Effector memory CD8-positive, alpha-beta T cell (primary cell): ENCODE results near the gene SIDT1.
A peak's percentile ranks its signal among the peaks of the same experiment; 100 is the strongest.

Experiments used
- ATAC-seq: fragments of 150-1000 bp; cut with Tn5 transposase; replicated peaks from 2 replicates; pipeline ENCODE4 v1.10.0; 2021; ENCODE audit warnings: mild to moderate bottlenecking, moderate library complexity
- DNase-seq, 3 experiments: peaks; one replicate each; pipeline ENCODE4 v3.0.0; 2021
- H3K27ac Mint-ChIP-seq, 2 donors: one replicate each; pipeline ENCODE4 v1.8.0; 2022; ENCODE audit warnings: mild to moderate bottlenecking in 2 of 2, mixed read lengths in 2 of 2, moderate library complexity in 2 of 2
- H3K27me3 Mint-ChIP-seq, 2 donors: one replicate each; pipeline ENCODE4 v1.8.0; 2022; ENCODE audit warnings: mixed read lengths in 2 of 2
- H3K36me3 Mint-ChIP-seq: one replicate; pipeline ENCODE4 v1.8.0; 2022; ENCODE audit warnings: mild to moderate bottlenecking, moderate library complexity, mixed read lengths; ENCODE audit not compliant: insufficient read depth
- H3K4me1 Mint-ChIP-seq, 2 donors: one replicate each; pipeline ENCODE4 v1.8.0; 2022; ENCODE audit warnings: low read depth in 2 of 2, mixed read lengths in 2 of 2
- H3K4me3 Mint-ChIP-seq, 2 donors: one replicate each; pipeline ENCODE4 v1.8.0; 2022; ENCODE audit warnings: mild to moderate bottlenecking in 2 of 2, mixed read lengths in 2 of 2, moderate library complexity in 2 of 2
- H3K9me3 Mint-ChIP-seq, 2 donors: one replicate each; pipeline ENCODE4 v1.8.0; 2022; ENCODE audit warnings: mixed read lengths in 2 of 2

Gene SIDT1

GRCh38 chr3:113588806-113589205, 56.5 kb downstream of the SIDT1 start:
- H3K36me3 Mint-ChIP-seq, result peaks cover 72% of the 10 kb centered on the region
- no peak overlapping the region for H3K4me3 Mint-ChIP-seq
- DNase-seq, result no peak
- no peak for ATAC-seq
- no peaks in the 10 kb centered on the region for H3K27me3 Mint-ChIP-seq
- no peak overlapping the region for H3K27ac Mint-ChIP-seq
- no peaks in the 10 kb centered on the region for H3K9me3 Mint-ChIP-seq
- peaks cover 0 to 2% of the 10 kb centered on the region in 2 donors for H3K4me1 Mint-ChIP-seq

GRCh38 chr3:113589971-113590370, 57.6 kb downstream of the SIDT1 start:
- H3K9me3 Mint-ChIP-seq, result no peaks in the 10 kb centered on the region
- H3K36me3 Mint-ChIP-seq, result peaks cover 63% of the 10 kb centered on the region
- H3K27me3 Mint-ChIP-seq, result no peaks in the 10 kb centered on the region
- H3K4me3 Mint-ChIP-seq, result no peak overlapping the region
- H3K27ac Mint-ChIP-seq, result peak overlapping the region in 1 of 2 donors; percentile 49
- no peak for DNase-seq
- no peak for ATAC-seq
- H3K4me1 Mint-ChIP-seq, result peaks cover 0 to 2% of the 10 kb centered on the region in 2 donors

GRCh38 chr3:113590983-113591382, 58.6 kb downstream of the SIDT1 start:
- no peaks in the 10 kb centered on the region for H3K27me3 Mint-ChIP-seq
- DNase-seq (no peak), ATAC-seq (no peak)
- H3K36me3 Mint-ChIP-seq, result peaks cover 65% of the 10 kb centered on the region
- peak overlapping the region in 1 of 2 donors; percentile 70 for H3K27ac Mint-ChIP-seq
- H3K9me3 Mint-ChIP-seq, result no peaks in the 10 kb centered on the region
- H3K4me1 Mint-ChIP-seq, result peaks cover 2 to 4% of the 10 kb centered on the region in 2 donors
- no peak overlapping the region for H3K4me3 Mint-ChIP-seq

- no peak overlapping the region for H3K4me3 Mint-ChIP-seq
- DNase-seq (no peak), ATAC-seq (no peak)
- peaks cover 0 to 4% of the 10 kb centered on the region in 2 donors for H3K4me1 Mint-ChIP-seq
- H3K27me3 Mint-ChIP-seq, result no peaks in the 10 kb centered on the region
- peaks cover 49% of the 10 kb centered on the region for H3K36me3 Mint-ChIP-seq
- H3K27ac Mint-ChIP-seq, result no peak overlapping the region
- no peaks in the 10 kb centered on the region for H3K9me3 Mint-ChIP-seq
Measured at GRCh38 chr3:113594066-113594465, 61.7 kb downstream of the SIDT1 start.

GRCh38 chr3:113597596-113598354, 65.4 kb downstream of the SIDT1 start:
- Mint-ChIP-seq H3K27ac (peak overlapping the region in 1 of 2 donors; percentile 3), H3K4me3 (no peak overlapping the region), H3K27me3 (no peaks in the 10 kb centered on the region), H3K4me1 (peaks cover 0 to 4% of the 10 kb centered on the region in 2 donors), H3K36me3 (peaks cover 20% of the 10 kb centered on the region), H3K9me3 (no peaks in the 10 kb centered on the region)
- ATAC-seq (no peak), DNase-seq (no peak)

- Mint-ChIP-seq H3K4me3 (no peak overlapping the region), H3K27ac (no peak overlapping the region), H3K27me3 (no peaks in the 10 kb centered on the region), H3K36me3 (peaks cover 39% of the 10 kb centered on the region), H3K4me1 (peaks cover 3 to 5% of the 10 kb centered on the region in 2 donors), H3K9me3 (no peaks in the 10 kb centered on the region)
- ATAC-seq (no peak), DNase-seq (no peak)
Measured at GRCh38 chr3:113600418-113601182, 68.2 kb downstream of the SIDT1 start.

GRCh38 chr3:113601240-113601639, 68.9 kb downstream of the SIDT1 start:
- no peak overlapping the region for H3K4me3 Mint-ChIP-seq
- ATAC-seq (no peak), DNase-seq (no peak)
- peak overlapping the region in 1 of 2 donors; percentile 19 for H3K27ac Mint-ChIP-seq
- H3K4me1 Mint-ChIP-seq, result peaks cover 3 to 9% of the 10 kb centered on the region in 2 donors
- H3K36me3 Mint-ChIP-seq, result peaks cover 39% of the 10 kb centered on the region
- no peaks in the 10 kb centered on the region for H3K27me3 Mint-ChIP-seq
- no peaks in the 10 kb centered on the region for H3K9me3 Mint-ChIP-seq

- no peaks in the 10 kb centered on the region for H3K27me3 Mint-ChIP-seq
- peaks cover 13 to 18% of the 10 kb centered on the region in 2 donors for H3K4me1 Mint-ChIP-seq
- no peak for ATAC-seq
- H3K4me3 Mint-ChIP-seq, result no peak overlapping the region
- DNase-seq, result no peak
- H3K9me3 Mint-ChIP-seq, result no peaks in the 10 kb centered on the region
- H3K36me3 Mint-ChIP-seq, result peaks cover 36% of the 10 kb centered on the region
- no peak overlapping the region for H3K27ac Mint-ChIP-seq
Measured at GRCh38 chr3:113602256-113602655, 69.9 kb downstream of the SIDT1 start.

GRCh38 chr3:113602836-113603235, 70.5 kb downstream of the SIDT1 start:
- Mint-ChIP-seq H3K27ac (peak overlapping the region in 1 of 2 donors; percentile 69), H3K27me3 (no peaks in the 10 kb centered on the region), H3K9me3 (no peaks in the 10 kb centered on the region), H3K4me1 (peaks cover 17 to 21% of the 10 kb centered on the region in 2 donors), H3K4me3 (no peak overlapping the region), H3K36me3 (peaks cover 42% of the 10 kb centered on the region)
- no peak for ATAC-seq
- no peak for DNase-seq

GRCh38 chr3:113606539-113607218, 74.3 kb downstream of the SIDT1 start:
- DNase-seq, result peak; percentile 13 to 30 (median 28)
- Mint-ChIP-seq H3K4me3 (peak overlapping the region in 1 of 2 donors; percentile 54), H3K27ac (peak overlapping the region in 1 of 2 donors; percentile 49), H3K9me3 (no peaks in the 10 kb centered on the region), H3K36me3 (peaks cover 73% of the 10 kb centered on the region), H3K27me3 (no peaks in the 10 kb centered on the region), H3K4me1 (peaks cover 20 to 21% of the 10 kb centered on the region in 2 donors)
- ATAC-seq, result peak; percentile 99

GRCh38 chr3:113607219-113607596, 74.9 kb downstream of the SIDT1 start:
- Mint-ChIP-seq H3K27ac (peak overlapping the region in 1 of 2 donors; percentile 49), H3K36me3 (peaks cover 78% of the 10 kb centered on the region), H3K4me3 (peak overlapping the region in 1 of 2 donors; percentile 54), H3K9me3 (no peaks in the 10 kb centered on the region), H3K27me3 (no peaks in the 10 kb centered on the region), H3K4me1 (peaks cover 20 to 21% of the 10 kb centered on the region in 2 donors)
- no peak for DNase-seq
- ATAC-seq, result no peak

GRCh38 chr3:113614402-113614801, 82.0 kb downstream of the SIDT1 start:
- H3K9me3 Mint-ChIP-seq, result no peaks in the 10 kb centered on the region
- H3K36me3 Mint-ChIP-seq, result peaks cover 59% of the 10 kb centered on the region

GRCh38 chr3:113615976-113616375, 83.6 kb downstream of the SIDT1 start:
- no peak for DNase-seq
- Mint-ChIP-seq H3K27ac (no peak overlapping the region), H3K27me3 (no peaks in the 10 kb centered on the region), H3K4me3 (no peak overlapping the region), H3K36me3 (peaks cover 57% of the 10 kb centered on the region), H3K9me3 (no peaks in the 10 kb centered on the region), H3K4me1 (no peaks in the 10 kb centered on the region)
- no peak for ATAC-seq

More at GRCh38 chr3:113614402-113614801, 82.0 kb downstream of the SIDT1 start:
- Mint-ChIP-seq H3K4me3 (no peak overlapping the region), H3K27ac (no peak overlapping the region), H3K27me3 (no peaks in the 10 kb centered on the region), H3K4me1 (no peaks in the 10 kb centered on the region)
- no peak for DNase-seq
- no peak for ATAC-seq
